Measurements from ENCODE around the gene CHTF8.
"Not testable (repeated sequence)": the region's sequence is repeated elsewhere in the genome, so short reads cannot be mapped to it uniquely, and the experiment has no call there.

The CHTF8 gene

DNA sequence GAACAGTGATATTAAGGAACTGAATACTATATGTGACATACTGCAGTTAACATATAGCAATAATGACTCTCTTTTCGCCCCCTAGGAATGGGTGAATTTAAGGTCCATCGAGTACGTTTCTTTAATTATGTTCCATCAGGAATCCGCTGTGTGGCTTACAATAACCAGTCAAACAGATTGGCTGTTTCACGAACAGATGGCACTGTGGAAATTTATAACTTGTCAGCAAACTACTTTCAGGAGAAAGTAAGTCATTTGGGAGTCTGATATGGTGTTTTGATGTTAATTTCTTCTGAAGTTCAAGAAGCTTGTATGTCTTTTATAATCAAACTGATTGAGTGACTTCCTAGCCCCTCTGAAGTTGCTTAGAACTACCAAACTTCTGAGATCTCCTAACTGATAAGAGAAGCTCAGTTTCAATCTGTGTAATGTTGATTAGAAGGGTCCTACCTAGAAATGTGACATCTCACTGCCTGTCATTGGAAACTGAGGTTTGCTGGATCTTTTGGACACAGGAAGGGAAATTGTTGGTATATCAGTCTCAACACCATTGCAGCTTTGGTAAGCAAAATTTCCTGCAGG, 1.1 kb upstream of the CHTF8 start:
- DNase-seq, result no peak

GRCh38 chr16:69131839-69132423, 457 bp downstream of the CHTF8 start:
- peak; percentile 82 for DNase-seq

- no peak for DNase-seq
These were observed 1.1 kb downstream of the CHTF8 start for GRCh38 chr16:69131167-69131838.

GRCh38 chr16:69130461-69130860, 1.9 kb downstream of the CHTF8 start:
- DNase-seq, result no peak

DNA sequence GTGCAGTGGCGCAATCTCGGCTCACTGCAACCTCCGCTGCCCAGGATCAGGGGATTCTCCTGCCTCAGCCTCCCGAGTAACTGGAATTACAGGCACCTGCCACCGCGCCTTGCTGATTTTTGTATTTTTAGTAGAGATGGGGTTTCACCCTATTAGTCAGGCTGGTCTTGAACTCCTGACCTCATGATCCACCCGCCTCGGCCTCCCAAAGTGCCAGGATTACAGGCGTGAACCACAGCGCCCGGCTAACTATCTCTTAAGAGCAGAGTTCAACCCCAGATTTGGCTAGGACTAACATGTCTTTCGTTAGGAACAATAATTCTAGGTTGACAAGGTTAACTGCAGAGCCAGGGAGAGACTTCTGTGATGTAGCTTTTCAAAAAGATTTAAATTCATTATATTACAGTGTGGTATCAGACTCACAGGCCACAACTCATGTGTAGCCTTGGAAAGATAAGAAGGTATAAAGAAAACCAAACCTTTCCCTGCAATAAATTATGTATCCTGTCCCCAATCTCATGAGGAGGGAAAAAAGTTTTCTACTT, 4.3 kb downstream of the CHTF8 start:
- DNase-seq, result no peak

DNA sequence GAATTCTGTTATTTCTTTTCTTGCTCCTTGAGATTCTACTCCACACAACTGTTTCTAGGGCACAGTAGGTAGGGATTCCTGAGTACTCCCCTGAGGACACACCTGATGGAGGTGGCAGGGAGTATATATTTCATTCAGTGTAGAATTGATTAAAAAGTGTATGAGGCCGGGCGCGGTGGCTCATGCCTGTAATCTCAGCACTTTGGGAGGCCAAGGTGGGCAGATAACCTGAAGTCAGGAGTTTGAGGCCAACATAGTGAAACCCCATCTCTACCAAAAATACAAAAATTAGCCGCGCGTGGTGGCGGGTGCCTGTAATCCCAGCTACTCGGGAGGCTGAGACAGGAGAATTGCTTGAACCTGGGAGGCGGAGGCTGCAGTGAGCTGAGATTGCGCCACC, 5.6 kb downstream of the CHTF8 start:
- not testable (repeated sequence) for DNase-seq

DNA sequence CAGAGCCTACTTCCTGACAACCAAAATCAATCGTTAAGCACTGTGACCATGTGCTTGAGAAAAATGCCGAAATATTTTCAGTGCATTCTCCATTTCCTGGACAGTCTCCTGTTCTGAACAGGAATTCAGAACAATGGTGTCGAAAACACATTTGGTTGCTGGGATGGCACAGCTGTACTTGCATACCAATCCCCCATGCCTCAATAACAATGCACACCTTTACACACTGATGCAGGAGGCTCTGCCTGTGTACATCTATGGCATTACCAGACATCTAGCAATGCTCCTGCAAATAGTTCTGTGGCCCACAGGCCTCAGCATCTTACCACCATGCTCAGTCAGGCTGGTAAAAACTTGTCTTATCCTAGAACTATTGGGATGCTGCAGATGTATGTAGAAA, 6.2 kb downstream of the CHTF8 start:
- DNase-seq, result no peak

DNA sequence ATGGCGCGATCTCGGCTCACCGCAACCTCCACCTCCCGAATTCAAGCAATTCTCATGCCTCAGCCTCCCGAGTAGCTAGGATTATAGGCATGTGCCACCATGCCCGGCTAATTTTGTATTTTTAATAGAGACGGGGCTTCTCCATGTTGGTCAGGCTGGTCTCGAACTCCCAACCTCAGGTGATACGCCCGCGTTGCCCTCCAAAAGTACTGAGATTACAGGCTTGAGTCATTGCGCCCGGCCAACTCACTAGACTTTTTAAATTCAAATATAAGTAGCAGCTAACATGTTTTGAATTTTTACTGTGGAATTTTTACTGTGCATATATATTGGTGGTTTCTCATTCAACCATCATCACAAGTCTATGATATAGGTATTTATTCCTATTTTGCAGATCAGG, 7.4 kb downstream of the CHTF8 start:
- DNase-seq, result not testable (repeated sequence)

GRCh38 chr16:69124406-69124805, 8.0 kb downstream of the CHTF8 start:
- DNase-seq, result not testable (repeated sequence)

GRCh38 chr16:69123910-69124309, 8.5 kb downstream of the CHTF8 start:
- DNase-seq, result peak; percentile 38

DNA sequence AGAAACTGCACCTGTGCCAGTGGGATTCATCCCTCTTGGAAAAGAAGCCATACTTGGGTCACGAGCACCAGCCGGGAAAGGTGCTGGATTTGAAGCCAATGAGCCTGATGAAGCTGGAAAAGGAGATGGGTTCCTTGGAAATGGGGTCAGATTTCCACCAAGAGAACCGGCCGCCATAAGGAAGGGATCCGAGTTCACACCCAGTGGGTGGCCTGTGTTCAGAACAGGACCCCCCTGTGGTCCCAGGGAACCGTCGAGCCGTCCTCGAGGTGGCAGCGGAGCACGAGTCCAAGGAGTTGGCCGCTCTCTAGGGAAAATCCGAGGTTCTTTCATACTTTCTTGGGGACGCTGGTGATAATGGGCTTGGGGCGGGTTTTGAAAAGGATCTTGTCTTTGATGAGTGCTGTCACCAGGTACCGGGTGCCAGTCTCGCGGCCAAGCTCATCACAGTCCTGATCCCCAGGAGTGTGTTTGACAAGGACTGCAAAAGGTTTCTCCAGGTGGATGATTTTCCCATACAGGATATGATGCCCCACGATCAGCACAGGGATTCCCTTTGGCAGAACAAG, 12.2 kb downstream of the CHTF8 start:
- no peak for DNase-seq

GRCh38 chr16:69119536-69119935, 12.9 kb downstream of the CHTF8 start:
- DNase-seq, result no peak

DNA sequence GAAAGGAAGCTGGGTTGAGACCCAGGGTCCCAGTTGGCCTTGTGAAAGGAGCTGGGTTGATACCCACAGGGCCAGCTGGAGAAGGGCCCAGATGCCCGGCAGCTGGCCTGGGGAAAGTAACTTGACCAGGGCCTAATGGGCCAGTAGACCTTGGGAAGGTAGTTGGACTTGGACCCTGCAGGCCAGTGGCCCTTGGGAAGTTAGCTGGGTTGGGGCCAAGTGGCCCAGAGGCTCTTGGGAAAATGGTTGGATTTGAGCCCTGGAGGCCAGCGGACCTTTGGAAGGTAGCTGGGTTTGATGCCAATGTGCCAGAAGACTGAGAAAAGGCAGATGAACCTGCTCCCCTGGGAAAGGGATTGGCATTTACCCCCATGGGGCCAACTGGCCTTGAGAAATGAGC, 13.4 kb downstream of the CHTF8 start:
- no peak for DNase-seq

DNA sequence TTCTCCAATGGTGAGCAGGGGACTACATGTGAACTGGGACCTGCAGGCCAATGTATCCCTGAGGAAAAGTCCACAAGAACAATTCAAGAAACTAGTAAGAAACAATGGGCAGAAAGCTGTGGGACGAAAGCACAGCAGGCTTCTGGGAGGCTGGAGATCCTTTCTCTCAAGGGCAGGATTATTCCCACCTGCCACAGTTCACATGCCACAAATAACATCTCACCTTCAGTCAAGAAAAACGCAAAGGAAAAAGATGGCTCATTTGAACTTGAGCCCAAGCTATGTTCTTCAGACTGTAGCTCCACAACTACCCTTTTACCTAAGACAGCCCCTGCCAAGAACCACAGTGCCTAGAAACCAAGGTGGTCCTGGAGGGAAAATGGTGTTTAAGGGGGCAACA, 13.9 kb downstream of the CHTF8 start:
- DNase-seq, result no peak

- no peak for DNase-seq
These were observed 15.5 kb downstream of the CHTF8 start for GRCh38 chr16:69116906-69117305.

DNA sequence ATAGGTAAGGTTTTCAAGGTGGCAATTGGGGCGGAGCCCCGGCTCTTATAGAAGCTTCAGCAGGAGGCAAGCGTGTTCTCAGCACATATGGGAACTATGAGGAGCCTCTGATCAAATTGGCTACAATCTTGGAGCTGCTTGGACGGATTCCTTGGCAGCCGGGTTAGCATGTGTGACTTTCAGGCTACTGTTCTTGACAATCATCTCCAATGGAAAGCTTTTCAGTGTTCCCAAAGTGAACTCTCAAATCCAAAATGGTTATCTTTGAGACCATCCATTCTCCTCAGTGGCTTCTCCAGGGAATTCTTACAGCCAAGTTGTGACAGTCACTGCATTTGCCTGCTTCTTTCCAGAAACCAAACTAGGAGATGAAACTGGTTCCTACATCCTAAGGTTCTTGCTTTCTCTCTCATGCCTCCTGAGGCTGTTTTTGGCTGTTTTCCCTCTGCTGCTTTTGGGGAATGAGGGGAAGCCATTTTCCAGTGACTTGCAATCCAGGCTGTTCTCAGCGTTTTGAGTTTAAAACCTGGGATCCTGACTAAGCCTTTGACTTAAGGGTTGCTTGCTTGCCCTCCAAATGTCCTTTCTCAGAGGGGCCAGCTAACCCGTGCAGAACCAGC, 16.0 kb downstream of the CHTF8 start:
- no peak for DNase-seq

- DNase-seq, result no peak
These were observed 16.6 kb downstream of the CHTF8 start for GRCh38 chr16:69115837-69116236.

DNA sequence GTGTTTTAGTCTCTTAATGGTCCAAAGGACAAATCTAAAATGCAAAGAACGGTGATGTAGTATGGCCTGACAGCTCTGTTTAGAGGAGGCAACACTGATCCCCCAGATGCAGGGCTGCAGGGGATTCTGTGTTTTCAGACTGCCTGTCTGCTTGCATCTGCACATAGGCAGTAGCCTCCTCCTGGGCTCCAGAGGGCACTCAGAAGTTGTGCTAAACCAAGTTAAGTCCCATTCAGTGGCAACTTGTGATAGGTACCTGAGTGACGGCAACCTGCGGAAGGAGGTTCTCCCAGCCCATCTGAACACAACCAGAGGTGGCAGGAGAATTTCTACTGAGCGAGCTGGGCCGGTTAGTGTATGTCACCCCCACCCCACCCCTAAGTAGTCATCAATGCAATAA, 17.0 kb downstream of the CHTF8 start:
- DNase-seq, result no peak

GRCh38 chr16:69114976-69115355, 17.4 kb downstream of the CHTF8 start:
- no peak for DNase-seq

GRCh38 chr16:69114346-69114975, 17.9 kb downstream of the CHTF8 start:
- DNase-seq, result no peak

GRCh38 chr16:69113216-69113615, 19.2 kb downstream of the CHTF8 start:
- no peak for DNase-seq

DNA sequence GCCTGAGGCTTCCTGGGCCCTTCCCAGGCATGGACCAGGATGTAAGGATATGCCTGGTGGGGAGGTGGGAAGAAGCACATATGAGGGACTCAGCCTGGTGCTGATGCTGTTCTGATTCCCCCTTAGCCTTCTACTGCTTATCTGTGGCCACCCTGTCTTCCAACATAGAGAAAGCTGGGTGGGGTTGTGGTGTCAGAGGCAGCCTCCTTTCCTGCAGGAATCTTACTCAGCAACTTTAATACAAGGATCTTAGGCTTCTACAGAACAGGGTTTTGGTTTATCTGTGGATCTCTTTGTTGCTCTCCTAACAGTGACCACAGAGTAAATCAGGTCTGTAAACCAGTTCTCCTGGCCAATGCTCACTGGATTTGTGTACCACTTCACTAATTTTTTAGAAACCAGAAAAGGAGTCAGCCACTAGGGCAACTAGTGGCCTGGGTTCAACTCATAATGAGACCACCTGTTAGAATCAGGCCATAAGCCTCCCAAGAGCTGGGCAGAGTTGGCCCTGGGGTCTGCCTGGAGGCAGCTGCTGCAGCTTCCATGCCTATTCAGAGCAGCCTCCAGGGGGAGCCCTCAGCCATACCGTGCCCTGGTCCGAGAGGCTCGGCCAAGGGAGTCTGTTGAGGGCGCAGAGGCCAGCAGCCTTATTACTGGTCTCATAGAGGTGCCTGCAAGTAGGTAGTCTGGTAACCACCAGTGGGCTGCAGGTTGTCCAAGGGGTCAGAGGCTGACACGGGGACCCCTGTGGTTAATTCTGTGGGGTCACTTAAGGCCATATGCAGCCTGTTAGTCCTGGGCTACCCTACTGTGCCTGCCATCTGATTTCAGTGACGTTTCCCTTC, 19.9 kb downstream of the CHTF8 start:
- peak; percentile 52 for DNase-seq

Measured in stimulated activated CD4-positive, alpha-beta T cell treated with anti-CD3 and anti-CD28 coated beads, Interleukin-1b, Interleukin-23, amount 100 ng/mL, for 48 hours (primary cell).